ENCODE results near the gene NPEPPS. TPM values are rescaled to one million over a fixed set of nuclear protein-coding genes. Genes with fewer than 3 reads are reported as not detected.
"Not testable (repeated sequence)": the region's sequence is repeated elsewhere in the genome, so short reads cannot be mapped to it uniquely, and the experiment has no call there.

NPEPPS gene
- total RNA-seq, 1 experiment from 2014 or later: 207 TPM

- ATAC-seq: peak; percentile 80
- BruUV-seq (replicated peaks); H3K4me2 ChIP-seq (ENCODE audit: low read length); H3K4me3 ChIP-seq (replicated peaks in 1 of 2; ENCODE audit: low read depth in 1 of 2, low read length in 2 of 2); H3K9me2 ChIP-seq (ENCODE audit: insufficient read depth); H3K9me3 ChIP-seq (ENCODE audit: control insufficient read depth in 1 of 2, insufficient read depth in 1 of 2, low read depth in 1 of 2, low read length in 2 of 2); H3K9ac ChIP-seq (ENCODE audit: low read length); RAD21 ChIA-PET (ENCODE audit: low non-redundant PET in 1 of 2, low total read pairs in 2 of 2, uncharacterized antibody in 2 of 2, unreplicated experiment in 2 of 2); H3K36me3 ChIP-seq (ENCODE audit: control insufficient read depth in 1 of 2, insufficient read depth in 2 of 2, low read length in 2 of 2); CTCF ChIA-PET; H2AFZ ChIP-seq (ENCODE audit: low read depth, low read length, poor library complexity, severe bottlenecking); H3K27ac ChIP-seq (ENCODE audit: low read depth, low read length); intact Hi-C loops (cut with micrococcal nuclease); DNase-seq (ENCODE audit: low read depth, low spot score); H3K4me1 ChIP-seq (ENCODE audit: control insufficient read depth in 1 of 2, insufficient read depth in 2 of 2, low read length in 2 of 2); H4K20me1 ChIP-seq (ENCODE audit: insufficient read depth); POLR2A ChIA-PET; H3K27me3 ChIP-seq (ENCODE audit: insufficient read depth, low read length): not testable (repeated sequence)
- H3K79me2 ChIP-seq (ENCODE audit: insufficient read depth, low read length): peaks cover 81% of the 10 kb centered on the region
These were observed 31.4 kb downstream of the NPEPPS start for GRCh38 chr17:47562406-47562705.

GRCh38 chr17:47567261-47567660 lies 36.4 kb downstream of the NPEPPS start:
- POLR2A ChIA-PET; ATAC-seq; H3K9me3 ChIP-seq (ENCODE audit: control insufficient read depth in 1 of 2, insufficient read depth in 1 of 2, low read depth in 1 of 2, low read length in 2 of 2); DNase-seq (ENCODE audit: low read depth, low spot score); H3K4me3 ChIP-seq (replicated peaks in 1 of 2; ENCODE audit: low read depth in 1 of 2, low read length in 2 of 2); H3K9ac ChIP-seq (ENCODE audit: low read length); H2AFZ ChIP-seq (ENCODE audit: low read depth, low read length, poor library complexity, severe bottlenecking); H3K9me2 ChIP-seq (ENCODE audit: insufficient read depth); H3K4me2 ChIP-seq (ENCODE audit: low read length); intact Hi-C loops (cut with micrococcal nuclease); RAD21 ChIA-PET (ENCODE audit: low non-redundant PET in 1 of 2, low total read pairs in 2 of 2, uncharacterized antibody in 2 of 2, unreplicated experiment in 2 of 2); BruUV-seq (replicated peaks); H3K4me1 ChIP-seq (ENCODE audit: control insufficient read depth in 1 of 2, insufficient read depth in 2 of 2, low read length in 2 of 2); CTCF ChIA-PET; H3K27ac ChIP-seq (ENCODE audit: low read depth, low read length); H3K36me3 ChIP-seq (ENCODE audit: control insufficient read depth in 1 of 2, insufficient read depth in 2 of 2, low read length in 2 of 2); H4K20me1 ChIP-seq (ENCODE audit: insufficient read depth); H3K27me3 ChIP-seq (ENCODE audit: insufficient read depth, low read length): not testable (repeated sequence)
- H3K79me2 ChIP-seq (ENCODE audit: insufficient read depth, low read length): peaks cover 64% of the 10 kb centered on the region

- H3K4me3 ChIP-seq (replicated peaks in 1 of 2; ENCODE audit: low read depth in 1 of 2, low read length in 2 of 2); H3K36me3 ChIP-seq (ENCODE audit: control insufficient read depth in 1 of 2, insufficient read depth in 2 of 2, low read length in 2 of 2); H3K9me3 ChIP-seq (ENCODE audit: control insufficient read depth in 1 of 2, insufficient read depth in 1 of 2, low read depth in 1 of 2, low read length in 2 of 2); intact Hi-C loops (cut with micrococcal nuclease); ATAC-seq; H3K9ac ChIP-seq (ENCODE audit: low read length); BruUV-seq (replicated peaks); H3K27me3 ChIP-seq (ENCODE audit: insufficient read depth, low read length); POLR2A ChIA-PET; DNase-seq (ENCODE audit: low read depth, low spot score); RAD21 ChIA-PET (ENCODE audit: low non-redundant PET in 1 of 2, low total read pairs in 2 of 2, uncharacterized antibody in 2 of 2, unreplicated experiment in 2 of 2); H3K4me2 ChIP-seq (ENCODE audit: low read length); H3K4me1 ChIP-seq (ENCODE audit: control insufficient read depth in 1 of 2, insufficient read depth in 2 of 2, low read length in 2 of 2); H3K9me2 ChIP-seq (ENCODE audit: insufficient read depth); H3K27ac ChIP-seq (ENCODE audit: low read depth, low read length); CTCF ChIA-PET; H2AFZ ChIP-seq (ENCODE audit: low read depth, low read length, poor library complexity, severe bottlenecking); H4K20me1 ChIP-seq (ENCODE audit: insufficient read depth): not testable (repeated sequence)
- H3K79me2 ChIP-seq (ENCODE audit: insufficient read depth, low read length): peaks cover 50% of the 10 kb centered on the region
These were observed 41.7 kb downstream of the NPEPPS start for GRCh38 chr17:47572561-47572960.

- H3K4me3 ChIP-seq (replicated peaks in 1 of 2; ENCODE audit: low read depth in 1 of 2, low read length in 2 of 2); H3K9me3 ChIP-seq (ENCODE audit: control insufficient read depth in 1 of 2, insufficient read depth in 1 of 2, low read depth in 1 of 2, low read length in 2 of 2); H3K27me3 ChIP-seq (ENCODE audit: insufficient read depth, low read length); H3K4me1 ChIP-seq (ENCODE audit: control insufficient read depth in 1 of 2, insufficient read depth in 2 of 2, low read length in 2 of 2); H3K79me2 ChIP-seq (ENCODE audit: insufficient read depth, low read length); H3K27ac ChIP-seq (ENCODE audit: low read depth, low read length); intact Hi-C loops (cut with micrococcal nuclease); H3K4me2 ChIP-seq (ENCODE audit: low read length); DNase-seq (ENCODE audit: low read depth, low spot score); BruUV-seq (replicated peaks); CTCF ChIA-PET; H4K20me1 ChIP-seq (ENCODE audit: insufficient read depth); POLR2A ChIA-PET; H3K9me2 ChIP-seq (ENCODE audit: insufficient read depth); RAD21 ChIA-PET (ENCODE audit: low non-redundant PET in 1 of 2, low total read pairs in 2 of 2, uncharacterized antibody in 2 of 2, unreplicated experiment in 2 of 2); H3K9ac ChIP-seq (ENCODE audit: low read length); H3K36me3 ChIP-seq (ENCODE audit: control insufficient read depth in 1 of 2, insufficient read depth in 2 of 2, low read length in 2 of 2); ATAC-seq; H2AFZ ChIP-seq (ENCODE audit: low read depth, low read length, poor library complexity, severe bottlenecking): not testable (repeated sequence)
These were observed 51.5 kb downstream of the NPEPPS start for GRCh38 chr17:47582416-47582815.

GRCh38 chr17:47586378-47587055 lies 55.6 kb downstream of the NPEPPS start:
- H2AFZ ChIP-seq (ENCODE audit: low read depth, low read length, poor library complexity, severe bottlenecking); H3K79me2 ChIP-seq (ENCODE audit: insufficient read depth, low read length); H3K27me3 ChIP-seq (ENCODE audit: insufficient read depth, low read length); RAD21 ChIA-PET (ENCODE audit: low non-redundant PET in 1 of 2, low total read pairs in 2 of 2, uncharacterized antibody in 2 of 2, unreplicated experiment in 2 of 2); H3K4me2 ChIP-seq (ENCODE audit: low read length); H3K9ac ChIP-seq (ENCODE audit: low read length); H3K4me1 ChIP-seq (ENCODE audit: control insufficient read depth in 1 of 2, insufficient read depth in 2 of 2, low read length in 2 of 2); CTCF ChIA-PET; intact Hi-C loops (cut with micrococcal nuclease); H3K9me2 ChIP-seq (ENCODE audit: insufficient read depth); H3K4me3 ChIP-seq (replicated peaks in 1 of 2; ENCODE audit: low read depth in 1 of 2, low read length in 2 of 2); ATAC-seq; H3K36me3 ChIP-seq (ENCODE audit: control insufficient read depth in 1 of 2, insufficient read depth in 2 of 2, low read length in 2 of 2); POLR2A ChIA-PET; DNase-seq (ENCODE audit: low read depth, low spot score); H4K20me1 ChIP-seq (ENCODE audit: insufficient read depth); H3K27ac ChIP-seq (ENCODE audit: low read depth, low read length); H3K9me3 ChIP-seq (ENCODE audit: control insufficient read depth in 1 of 2, insufficient read depth in 1 of 2, low read depth in 1 of 2, low read length in 2 of 2): not testable (repeated sequence)
- TSS peak; percentile 5 for BruUV-seq (replicated peaks)

Measured in HCT116 (cell line).